IMR-90 (cell line): ENCODE data around the gene RAD51B. TPM values are rescaled to one million over a fixed set of nuclear protein-coding genes. Genes with fewer than 3 reads are reported as not detected.

Experiments
- ATAC-seq: fragments of 200-7000 bp; cut with Tn5 transposase; 2 replicates; pipeline ENCODE4 v1.9.1; 2020; ENCODE audit warnings: low read depth, mild to moderate bottlenecking, moderate library complexity
- BruUV-seq: library from RNA; stranded (reverse); fragments of 400-500 nt; replicated peaks from 2 replicates; lab custom pipeline; 2021; lab: Mats Ljungman, UMichigan
- CTCF ChIA-PET: fragments of 300-600 bp; formaldehyde crosslinking; extraction: SDS; loops from one replicate; lab custom pipeline; 2021; ENCODE audit warnings: antibody characterized with exemption; lab: Yijun Ruan, JAX
- POLR2A ChIA-PET: fragments of 300-600 bp; sonication (Branson Sonifier 250); formaldehyde crosslinking; loops from one replicate; lab custom pipeline; 2022; ENCODE audit warnings: antibody characterized with exemption; ENCODE audit not compliant: unreplicated experiment; lab: Charles Lee
- DNase-seq: peaks from one replicate; pipeline ENCODE4 v3.0.0; 2013
- H2AFZ ChIP-seq: replicated peaks from 2 replicates; pipeline ENCODE3; 2013; ENCODE audit warnings: low read length, mild to moderate bottlenecking; ENCODE audit not compliant: poor library complexity
- H2AK5ac ChIP-seq: 2 replicates; pipeline ENCODE4 v1.6.1; 2013; ENCODE audit warnings: low read depth, low read length, inconsistent platforms
- H2AK9ac ChIP-seq: replicated peaks from 2 replicates; pipeline ENCODE3; 2013; ENCODE audit warnings: mild to moderate bottlenecking, low read depth, low read length, moderate library complexity; ENCODE audit not compliant: poor library complexity
- H2BK120ac ChIP-seq: 2 replicates; pipeline ENCODE4 v1.6.1; 2013; ENCODE audit warnings: low read depth, low read length, inconsistent platforms
- H2BK15ac ChIP-seq: 3 replicates; pipeline ENCODE4 v1.6.1; 2013; ENCODE audit warnings: low read depth, low read length, inconsistent platforms
- H2BK20ac ChIP-seq: 2 replicates; pipeline ENCODE4 v1.6.1; 2013; ENCODE audit warnings: low read depth, mild to moderate bottlenecking, inconsistent platforms, low read length, moderate library complexity
- H2BK5ac ChIP-seq: 2 replicates; pipeline ENCODE4 v1.6.1; 2013; ENCODE audit warnings: mild to moderate bottlenecking, low read depth, low read length, inconsistent platforms; ENCODE audit not compliant: poor library complexity, severe bottlenecking
- H3K14ac ChIP-seq: replicated peaks from 2 replicates; pipeline ENCODE4 v1.6.1; 2013; ENCODE audit warnings: low read depth, low read length, inconsistent platforms
- H3K18ac ChIP-seq: 2 replicates; pipeline ENCODE4 v1.6.1; 2013; ENCODE audit warnings: low read depth, low read length, control low read depth
- H3K23ac ChIP-seq: 2 replicates; pipeline ENCODE4 v1.6.1; 2013; ENCODE audit warnings: low read depth, low read length, inconsistent platforms
- H3K27ac ChIP-seq: 2 replicates; pipeline ENCODE4 v1.5.1; 2013; ENCODE audit warnings: mild to moderate bottlenecking, control low read depth, low read length; ENCODE audit not compliant: insufficient read depth
- H3K27me3 ChIP-seq: 2 replicates; pipeline ENCODE4 v1.6.1; 2013; ENCODE audit warnings: low read length; ENCODE audit not compliant: control insufficient read depth, insufficient read depth
- H3K36me3 ChIP-seq: 2 replicates; pipeline ENCODE4 v1.6.1; 2013; ENCODE audit warnings: low read length, mixed read lengths; ENCODE audit not compliant: control insufficient read depth, insufficient read depth
- H3K4ac ChIP-seq: 2 replicates; pipeline ENCODE4 v1.6.1; 2013; ENCODE audit warnings: low read depth, low read length, inconsistent platforms
- H3K4me1 ChIP-seq: 2 replicates; pipeline ENCODE4 v1.6.1; 2013; ENCODE audit warnings: low read length, mixed read lengths; ENCODE audit not compliant: control insufficient read depth, insufficient read depth
- H3K4me2 ChIP-seq: 2 replicates; pipeline ENCODE4 v1.6.1; 2013; ENCODE audit warnings: low read depth, mild to moderate bottlenecking, control low read depth, low read length, moderate library complexity
- H3K4me3 ChIP-seq: 2 replicates; pipeline ENCODE4 v1.5.1; 2013; ENCODE audit warnings: low read depth, mild to moderate bottlenecking, control low read depth, low read length, moderate library complexity; ENCODE audit not compliant: insufficient read depth
- H3K56ac ChIP-seq: 2 replicates; pipeline ENCODE4 v1.6.1; 2013; ENCODE audit warnings: low read length, inconsistent platforms; ENCODE audit not compliant: insufficient read depth; ENCODE audit errors: extremely low read depth
- H3K79me1 ChIP-seq, 2 experiments: 2 replicates each; pipeline ENCODE4 v1.6.1; 2013; ENCODE audit warnings: low read length in 2 of 2, inconsistent platforms in 1 of 2, low read depth in 1 of 2
- H3K9ac ChIP-seq: 2 replicates; pipeline ENCODE4 v1.6.1; 2013; ENCODE audit warnings: low read depth, low read length, control low read depth
- H3K9me1 ChIP-seq: 2 replicates; pipeline ENCODE4 v1.6.1; 2013; ENCODE audit warnings: low read length, inconsistent platforms; ENCODE audit not compliant: insufficient read depth
- H3K9me3 ChIP-seq: 2 replicates; pipeline ENCODE4 v1.6.1; 2013; ENCODE audit warnings: low read length; ENCODE audit not compliant: control insufficient read depth, insufficient read depth
- H4K20me1 ChIP-seq: 2 replicates; pipeline ENCODE4 v1.6.1; 2013; ENCODE audit warnings: low read length, inconsistent platforms; ENCODE audit not compliant: insufficient read depth
- H4K5ac ChIP-seq: 2 replicates; pipeline ENCODE4 v1.6.1; 2013; ENCODE audit warnings: mild to moderate bottlenecking, low read depth, low read length, control low read depth
- H4K8ac ChIP-seq, 2 experiments: 2 replicates each; pipeline ENCODE4 v1.6.1; 2013; ENCODE audit warnings: low read depth in 2 of 2, low read length in 2 of 2, control low read depth in 1 of 2, inconsistent platforms in 1 of 2
- H4K91ac ChIP-seq: 2 replicates; pipeline ENCODE4 v1.6.1; 2013; ENCODE audit warnings: low read depth, low read length, inconsistent platforms; ENCODE audit not compliant: insufficient read depth
- MAFK ChIP-seq: IDR thresholded peaks from 2 replicates; pipeline ENCODE4 v1.6.1; 2012; ENCODE audit warnings: low read depth, low read length, improper control_type of control experiment
- MAZ ChIP-seq: IDR thresholded peaks from 2 replicates; pipeline ENCODE4 v1.6.1; 2012; ENCODE audit warnings: low read depth, mild to moderate bottlenecking, low read length, improper control_type of control experiment, moderate library complexity, borderline replicate concordance
- MXI1 ChIP-seq: IDR thresholded peaks from 2 replicates; pipeline ENCODE4 v1.6.1; 2012; ENCODE audit warnings: low read depth, mild to moderate bottlenecking, low read length, moderate library complexity, borderline replicate concordance
- RAD21 ChIP-seq: IDR thresholded peaks from 2 replicates; pipeline ENCODE4 v1.6.1; 2012; ENCODE audit warnings: low read length, improper control_type of control experiment
- RFX5 ChIP-seq: IDR thresholded peaks from 2 replicates; pipeline ENCODE4 v1.8.0; 2012; ENCODE audit warnings: low read depth, mild to moderate bottlenecking, low read length, moderate library complexity
- WGBS, 2 experiments: methylation state at CpG; one replicate each; pipeline versions ENCODE4 v1.1.5 to v1.1.7; 2013; ENCODE audit warnings: missing lambda C conversion rate in 2 of 2; ENCODE audit not compliant: insufficient read length in 1 of 2; ENCODE audit errors: extremely low coverage in 2 of 2; 5-methylcytosine and 5-hydroxymethylcytosine counted together
- dilution Hi-C: fragments of 300-500 bp; cut with HindIII; formaldehyde crosslinking; loops from one replicate; pipeline ENCODE4 v1.14.3; 2018; ENCODE audit warnings: low sequenced_read_pairs; ENCODE audit not compliant: unreplicated experiment
- in situ Hi-C: fragments of 300-500 bp; cut with MboI; formaldehyde crosslinking; loops from 3 replicates; pipeline ENCODE4 v1.14.3; 2019; ENCODE audit warnings: low sequenced_read_pairs, inconsistent platforms, mixed read lengths
- intact Hi-C: fragments of 100-400 bp; cut with micrococcal nuclease; formaldehyde crosslinking; loops from 2 replicates; pipeline ENCODE4 v1.10.0; 2022
- polyA plus RNA-seq, 3 experiments: library from polyadenylated mRNA; depleted of rRNA; stranded (reverse); fragments of >200 nt; gene quantifications; 2 replicates each; pipeline ENCODE4 v1.2.3, GENCODE V29; 2012; ENCODE audit warnings: low replicate concordance in 1 of 3
- total RNA-seq: library from RNA; depleted of rRNA; stranded (reverse); fragments of >200 nt; gene quantifications from 2 replicates; pipeline ENCODE4 v1.2.3, GENCODE V29; 2012
- TF ChIP-seq, protein P1 (sequence below): fragments of 150-350 bp; IDR thresholded peaks from 2 replicates; pipeline ENCODE4 v1.6.1; 2017; ENCODE audit warnings: mild to moderate bottlenecking, antibody characterized with exemption, low read length, low read depth

The RAD51B gene
- total and polyA plus RNA-seq, 2 of the 4 experiments (the other 2 are of a cell fraction): 5.1 to 18.8 TPM

DNA sequence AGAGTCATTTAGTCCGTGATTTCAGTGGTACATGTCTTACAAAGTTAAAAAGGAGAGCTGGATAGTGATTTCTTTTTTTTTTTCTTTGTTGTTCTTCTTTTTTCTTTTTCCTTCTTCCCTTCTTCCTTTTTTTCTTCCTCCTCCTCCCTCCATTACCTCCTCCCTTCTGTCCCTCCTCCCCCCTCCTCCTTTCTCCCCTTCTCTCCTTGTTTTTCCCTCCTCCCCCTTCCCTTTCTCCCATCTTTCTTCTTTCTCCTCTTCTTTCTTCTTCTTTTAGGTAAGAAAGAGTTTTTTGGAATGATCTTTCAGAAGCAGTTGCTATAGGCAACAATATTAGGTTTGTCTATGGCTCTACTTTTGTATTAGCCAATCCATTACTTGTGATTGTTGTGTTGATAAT lies 368.6 kb downstream of the RAD51B start:
- POLR2A ChIA-PET: no interaction called here
- intact Hi-C loops: no loop called here
- no peak overlapping the region for H2AK9ac ChIP-seq

More for the DNA sequence above, 368.6 kb downstream of the RAD51B start:
- in situ Hi-C loops (no loop called here), dilution Hi-C loops (no loop called here)
- H3K4ac ChIP-seq: no peak overlapping the region
- no peaks in the 10 kb centered on the region for H4K20me1 ChIP-seq
- no peak overlapping the region for H3K9ac ChIP-seq
- no peak overlapping the region for H4K5ac ChIP-seq
- H3K27me3 ChIP-seq: no peaks in the 10 kb centered on the region
- no peak overlapping the region for H3K4me3 ChIP-seq
- no peak overlapping the region for H2BK15ac ChIP-seq
- TF ChIP-seq MAFK (no peak), MXI1 (no peak), RAD21 (no peak), RFX5 (no peak), MAZ (no peak)
- TF ChIP-seq, protein P1, sequence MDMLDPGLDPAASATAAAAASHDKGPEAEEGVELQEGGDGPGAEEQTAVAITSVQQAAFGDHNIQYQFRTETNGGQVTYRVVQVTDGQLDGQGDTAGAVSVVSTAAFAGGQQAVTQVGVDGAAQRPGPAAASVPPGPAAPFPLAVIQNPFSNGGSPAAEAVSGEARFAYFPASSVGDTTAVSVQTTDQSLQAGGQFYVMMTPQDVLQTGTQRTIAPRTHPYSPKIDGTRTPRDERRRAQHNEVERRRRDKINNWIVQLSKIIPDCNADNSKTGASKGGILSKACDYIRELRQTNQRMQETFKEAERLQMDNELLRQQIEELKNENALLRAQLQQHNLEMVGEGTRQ: no peak
- WGBS, 2 experiments: no CpG with 5 or more reads among the region's 1 CpG
- BruUV-seq: no TSS peak
- H4K8ac ChIP-seq: no peak overlapping the region
- no peak overlapping the region for H3K23ac ChIP-seq
- H3K4me2 ChIP-seq: no peak overlapping the region
- no peaks in the 10 kb centered on the region for H3K9me1 ChIP-seq
- ATAC-seq (no peak), DNase-seq (no peak)
- H2BK5ac ChIP-seq: no peak overlapping the region
- H2BK120ac ChIP-seq: no peak overlapping the region
- no peak overlapping the region for H3K14ac ChIP-seq
- no peak overlapping the region for H3K56ac ChIP-seq
- no peak overlapping the region for H4K91ac ChIP-seq
- no peak overlapping the region for H2AK5ac ChIP-seq
- H3K79me1 ChIP-seq: no peaks in the 10 kb centered on the region
- H3K36me3 ChIP-seq: no peaks in the 10 kb centered on the region
- H2BK20ac ChIP-seq: no peak overlapping the region
- 0 out of 2 replicates have a peak, but pooled peaks cover 2% of the 10 kb centered on the region for H3K4me1 ChIP-seq
- no peak overlapping the region for H3K18ac ChIP-seq
- no peaks in the 10 kb centered on the region for H3K9me3 ChIP-seq
- no peak overlapping the region for H3K27ac ChIP-seq
- no peak overlapping the region for H2AFZ ChIP-seq
- CTCF ChIA-PET: no interaction called here
